Measurements from ENCODE around the gene FN3K. TPM values are rescaled to one million over a fixed set of nuclear protein-coding genes. Genes with fewer than 3 reads are reported as not detected.

The FN3K gene
- total and polyA plus RNA-seq, 2 of the 13 experiments (the other 11 are each of a cell fraction or from before 2014, with no cell fraction given) = 3.5 to 12.2 TPM

DNA sequence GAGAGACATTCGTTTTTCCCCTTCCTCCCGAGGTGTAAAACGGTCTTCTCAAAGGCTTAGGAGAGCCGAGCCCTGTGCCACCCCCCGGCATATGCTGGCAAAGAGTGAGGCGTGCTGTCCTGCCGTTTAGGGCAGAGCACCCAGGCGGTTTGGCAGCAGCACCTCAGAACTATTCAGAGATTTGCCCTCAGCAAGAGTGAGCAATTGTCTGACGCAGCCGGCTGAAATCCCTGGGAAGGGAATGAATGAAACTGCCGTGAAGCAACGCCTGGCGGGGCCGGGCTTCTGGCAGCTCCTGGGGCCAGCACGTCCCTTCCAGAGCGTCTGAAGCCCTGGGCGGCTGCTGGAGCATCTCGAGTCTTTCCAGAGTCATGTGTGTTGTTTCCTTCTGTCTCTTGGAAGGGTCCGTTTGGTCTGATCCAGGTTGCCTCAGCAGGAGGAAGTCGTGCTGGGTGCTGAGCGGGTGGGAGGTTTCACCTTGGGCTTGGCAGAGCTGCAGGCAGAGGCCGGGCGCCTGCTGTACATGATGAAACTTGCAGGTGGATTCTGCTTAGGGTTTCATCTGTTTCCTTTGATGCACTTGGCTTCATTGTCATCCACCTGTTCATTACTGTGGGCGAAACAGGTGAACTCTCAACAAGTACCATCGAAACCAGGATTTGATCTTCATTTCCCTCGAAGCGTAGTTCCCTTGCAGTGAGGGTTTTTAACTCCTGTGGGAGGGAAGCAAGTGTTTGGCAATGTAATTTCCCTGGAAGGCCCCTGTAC is 51.9 kb downstream of the FN3K start:
- H3K27ac ChIP-seq (ENCODE audit: extremely low read length, insufficient read depth, low read length) = no peak overlapping the region
- H3K36me3 ChIP-seq (replicated peaks in 1 of 2; ENCODE audit: control insufficient read depth in 1 of 2, insufficient read depth in 2 of 2, low read length in 2 of 2) = peaks cover 15 to 28% of the 10 kb centered on the region in 2 experiments; a peak in 4 of 5 replicates
- 95% methylated on average over 27 of the region's 27 CpGs for WGBS (ENCODE audit: low lambda C conversion rate)
- no peaks in the 10 kb centered on the region for H3K79me2 ChIP-seq (ENCODE audit: insufficient read depth, low read length)
- no peaks in the 10 kb centered on the region for H3K9me3 ChIP-seq (ENCODE audit: low read length)
- no peak overlapping the region for H3K4me3 ChIP-seq (replicated peaks in 1 of 3; ENCODE audit: insufficient read depth in 1 of 3, low read depth in 2 of 3, low read length in 3 of 3)
- H3K4me1 ChIP-seq (ENCODE audit: insufficient read depth, low read length) = no peaks in the 10 kb centered on the region
- ChIA-PET CTCF (ENCODE audit: low intra/inter-chr PET ratio, low total read pairs) (no interaction called here), POLR2A (no interaction called here)
- H3K27me3 ChIP-seq (ENCODE audit: control insufficient read depth in 1 of 2, insufficient read depth in 2 of 2, low read length in 2 of 2) = no peaks in the 10 kb centered on the region
- intact Hi-C loops (cut with micrococcal nuclease; ENCODE audit: unreplicated experiment) (no loop called here), in situ Hi-C loops (cut with HindIII; ENCODE audit: extremely low pct_ligation_motif_present, low pct_unique_long_range_greater_than_20kb) (no loop called here)
- FAIRE-seq (no peak), ATAC-seq (no peak), DNase-seq (ENCODE audit: low spot score) (no peak)
- no peak overlapping the region for H3K4me2 ChIP-seq (ENCODE audit: low read depth, low read length)
- no peak overlapping the region for H2AFZ ChIP-seq (ENCODE audit: low read length)
- no TSS peak for BruUV-seq (replicated peaks)
- H3K9ac ChIP-seq (ENCODE audit: insufficient read depth, low read depth, low read length) = no peak overlapping the region
- no peaks in the 10 kb centered on the region for H4K20me1 ChIP-seq (ENCODE audit: insufficient read depth, low read length)
- TF ChIP-seq IKZF5 (CRISPR knock-in tag; IDR thresholded peaks at IDR 0.05) (no peak), ZBTB8A (CRISPR knock-in tag; IDR thresholded peaks at IDR 0.05; ENCODE audit: borderline replicate concordance, low read depth) (no peak), SIX1 (CRISPR knock-in tag; IDR thresholded peaks at IDR 0.05; ENCODE audit: borderline replicate concordance) (no peak), ASH2L (IDR thresholded peaks at IDR 0.05; ENCODE audit: insufficient read length, low read depth, low read length) (no peak), REPIN1 (CRISPR knock-in tag; IDR thresholded peaks at IDR 0.05; ENCODE audit: borderline replicate concordance, low read depth) (no peak), GABPA (IDR thresholded peaks at IDR 0.05; ENCODE audit: low read depth, low read length) (no peak), GABPA (CRISPR knock-in tag; IDR thresholded peaks at IDR 0.05; ENCODE audit: low read depth) (no peak), JDP2 (CRISPR knock-in tag; IDR thresholded peaks at IDR 0.05; ENCODE audit: borderline replicate concordance) (no peak), NFYB (CRISPR knock-in tag; IDR thresholded peaks at IDR 0.05) (no peak), LRRFIP1 (CRISPR knock-in tag; conservative IDR thresholded peaks at IDR 0.05) (no peak)
- TF ChIP-seq, protein P1, sequence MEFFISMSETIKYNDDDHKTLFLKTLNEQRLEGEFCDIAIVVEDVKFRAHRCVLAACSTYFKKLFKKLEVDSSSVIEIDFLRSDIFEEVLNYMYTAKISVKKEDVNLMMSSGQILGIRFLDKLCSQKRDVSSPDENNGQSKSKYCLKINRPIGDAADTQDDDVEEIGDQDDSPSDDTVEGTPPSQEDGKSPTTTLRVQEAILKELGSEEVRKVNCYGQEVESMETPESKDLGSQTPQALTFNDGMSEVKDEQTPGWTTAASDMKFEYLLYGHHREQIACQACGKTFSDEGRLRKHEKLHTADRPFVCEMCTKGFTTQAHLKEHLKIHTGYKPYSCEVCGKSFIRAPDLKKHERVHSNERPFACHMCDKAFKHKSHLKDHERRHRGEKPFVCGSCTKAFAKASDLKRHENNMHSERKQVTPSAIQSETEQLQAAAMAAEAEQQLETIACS (CRISPR knock-in tag; IDR thresholded peaks at IDR 0.05) = no peak
